ENCODE measurements around the gene NLRP5.

Gene NLRP5

DNA sequence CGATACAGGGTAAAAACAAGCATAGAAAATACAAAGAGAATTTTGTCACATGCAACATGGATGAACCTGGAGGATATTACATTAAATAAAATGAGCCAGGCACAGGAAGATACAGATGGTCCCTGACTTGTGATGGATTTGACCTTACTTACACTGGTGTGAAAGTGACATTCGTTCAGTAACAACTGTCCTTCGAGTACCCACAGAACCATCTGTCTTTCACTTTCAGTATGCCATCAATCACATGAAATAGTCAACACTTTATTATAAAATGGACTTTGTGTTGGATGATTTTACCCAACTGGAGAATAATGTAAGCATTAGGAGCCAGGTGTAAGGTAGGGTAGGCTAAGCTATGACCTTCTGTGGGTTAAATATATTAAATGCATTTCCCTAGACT is 83.1 kb downstream of the NLRP5 start (continued):
- TF ChIP-seq ZNF202 (tag by site-specific recombination; IDR thresholded peaks at IDR 0.05; ENCODE audit: borderline replicate concordance): no peak
- TF ChIP-seq OVOL3 (tag by site-specific recombination; IDR thresholded peaks at IDR 0.05): no peak
- no peak for TF ChIP-seq ZNF747 (tag by site-specific recombination; IDR thresholded peaks at IDR 0.05)
- no peak for TF ChIP-seq ZNF174 (tag by site-specific recombination; IDR thresholded peaks at IDR 0.05)
- TF ChIP-seq ZNF132 (tag by site-specific recombination; IDR thresholded peaks at IDR 0.05; ENCODE audit: borderline replicate concordance): no peak

GRCh38 chr19:56071151-56071550 is 84.6 kb downstream of the NLRP5 start:
- no peak for TF ChIP-seq ZNF626 (tag by site-specific recombination; IDR thresholded peaks at IDR 0.05)
- no peak for TF ChIP-seq WT1 (tag by site-specific recombination; IDR thresholded peaks at IDR 0.05)
- no peak for TF ChIP-seq ZNF2 (tag by site-specific recombination; IDR thresholded peaks at IDR 0.05)
- TF ChIP-seq ZSCAN4 (tag by site-specific recombination; IDR thresholded peaks at IDR 0.05): no peak
- TF ChIP-seq ZNF707 (tag by site-specific recombination; IDR thresholded peaks at IDR 0.05): no peak
- no peak for TF ChIP-seq ZNF660 (tag by site-specific recombination; IDR thresholded peaks at IDR 0.05)
- TF ChIP-seq ZBTB20 (tag by site-specific recombination; IDR thresholded peaks at IDR 0.05): no peak
- no peak for TF ChIP-seq ZNF560 (tag by site-specific recombination; IDR thresholded peaks at IDR 0.05; ENCODE audit: borderline replicate concordance)
- no peak for TF ChIP-seq GFI1B (tag by site-specific recombination; IDR thresholded peaks at IDR 0.05)
- TF ChIP-seq ZNF621 (tag by site-specific recombination; IDR thresholded peaks at IDR 0.05): no peak
- no peak for TF ChIP-seq ZFP3 (tag by site-specific recombination; IDR thresholded peaks at IDR 0.05; ENCODE audit: low read depth)
- no peak for TF ChIP-seq ZNF266 (tag by site-specific recombination; IDR thresholded peaks at IDR 0.05; ENCODE audit: low read depth)
- no peak for TF ChIP-seq ZNF155 (tag by site-specific recombination; IDR thresholded peaks at IDR 0.05)
- TF ChIP-seq ZBTB11 (tag by site-specific recombination; conservative IDR thresholded peaks at IDR 0.05; ENCODE audit: low read depth): no peak
- CTCF ChIA-PET: interaction anchor here (0.7 to 3.4 kb wide), 4 partner anchors 10 to 262 kb away, joined by 4 to 14 read pairs (median 8); no protein-coding TSS in a partner anchor
- Histone ChIP-seq H3K27ac (ENCODE audit: extremely low read depth, low read depth, low read length) (no peak overlapping the region), H3K36me3 (ENCODE audit: control insufficient read depth in 2 of 2, insufficient read depth in 1 of 2, low read length in 2 of 2) (no peaks in the 10 kb centered on the region), H3K4me1 (ENCODE audit: control insufficient read depth, insufficient read depth, low read length) (no peaks in the 10 kb centered on the region), H3K4me3 (ENCODE audit: low read depth, low read length) (no peak overlapping the region), H3K9me3 (ENCODE audit: control insufficient read depth, insufficient read depth, low read depth, low read length) (no peaks in the 10 kb centered on the region)
- POLR2A ChIA-PET: no interaction called here

DNA sequence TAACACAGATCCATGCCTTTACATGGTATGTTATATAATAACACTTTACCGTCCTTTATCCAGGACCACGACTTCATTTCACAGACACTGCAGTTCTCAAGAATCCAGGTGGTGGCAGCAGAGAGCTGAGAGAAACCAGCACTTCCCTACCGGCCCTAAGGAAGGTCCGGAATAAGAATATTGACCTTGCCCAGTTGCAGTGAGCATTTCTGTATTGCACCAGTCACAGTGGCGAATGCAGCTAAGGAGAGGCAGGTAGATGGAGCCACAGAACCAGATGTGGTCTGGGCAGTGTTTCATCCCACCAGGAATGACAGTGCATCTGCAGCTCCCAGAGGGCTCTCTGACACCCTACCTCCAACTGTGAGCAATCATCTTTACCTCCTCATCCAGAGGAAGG is 89.9 kb downstream of the NLRP5 start:
- no peaks in the 10 kb centered on the region for H3K9me3 ChIP-seq (ENCODE audit: control insufficient read depth, insufficient read depth, low read depth, low read length)
- peaks cover 3% of the 10 kb centered on the region; the same call in 1 of the 2 replicates for H3K4me1 ChIP-seq (ENCODE audit: control insufficient read depth, insufficient read depth, low read length)
- no peak overlapping the region for H3K4me3 ChIP-seq (ENCODE audit: low read depth, low read length)
- CTCF ChIA-PET: interaction anchor here (0.6 to 6.1 kb wide), 24 partner anchors 8 to 853 kb away, joined by 3 to 74 read pairs (median 5); no protein-coding TSS in a partner anchor
- POLR2A ChIA-PET: no interaction called here
- H3K27ac ChIP-seq (ENCODE audit: extremely low read depth, low read depth, low read length): no peak overlapping the region
- no peaks in the 10 kb centered on the region for H3K36me3 ChIP-seq (ENCODE audit: control insufficient read depth in 2 of 2, insufficient read depth in 1 of 2, low read length in 2 of 2)
- TF ChIP-seq ZNF843 (tag by site-specific recombination; IDR thresholded peaks at IDR 0.05) (no peak), ZNF654 (tag by site-specific recombination; IDR thresholded peaks at IDR 0.05; ENCODE audit: low read depth) (peak; percentile 36), ZNF2 (tag by site-specific recombination; IDR thresholded peaks at IDR 0.05) (no peak), YY2 (tag by site-specific recombination; IDR thresholded peaks at IDR 0.05) (no peak), HOXD13 (CRISPR knock-in tag; IDR thresholded peaks at IDR 0.05; ENCODE audit: borderline replicate concordance) (no peak), SETDB1 (IDR thresholded peaks at IDR 0.05; ENCODE audit: insufficient read length, low read length) (peak; percentile 72), TRIM28 (IDR thresholded peaks at IDR 0.05; ENCODE audit: borderline replicate concordance, low read length) (peak; percentile 60; the same call in 1 of the 2 replicates), ZNF416 (tag by site-specific recombination; IDR thresholded peaks at IDR 0.05) (no peak), ZNF146 (tag by site-specific recombination; IDR thresholded peaks at IDR 0.05) (no peak), ZFP3 (tag by site-specific recombination; IDR thresholded peaks at IDR 0.05; ENCODE audit: low read depth) (no peak), ZFP37 (tag by site-specific recombination; IDR thresholded peaks at IDR 0.05) (no peak), ZNF561 (tag by site-specific recombination; IDR thresholded peaks at IDR 0.05; ENCODE audit: borderline replicate concordance) (no peak), ZNF157 (tag by site-specific recombination; IDR thresholded peaks at IDR 0.05) (peak; percentile 72), ZNF404 (tag by site-specific recombination; IDR thresholded peaks at IDR 0.05) (no peak)
- TF ChIP-seq, protein P1, sequence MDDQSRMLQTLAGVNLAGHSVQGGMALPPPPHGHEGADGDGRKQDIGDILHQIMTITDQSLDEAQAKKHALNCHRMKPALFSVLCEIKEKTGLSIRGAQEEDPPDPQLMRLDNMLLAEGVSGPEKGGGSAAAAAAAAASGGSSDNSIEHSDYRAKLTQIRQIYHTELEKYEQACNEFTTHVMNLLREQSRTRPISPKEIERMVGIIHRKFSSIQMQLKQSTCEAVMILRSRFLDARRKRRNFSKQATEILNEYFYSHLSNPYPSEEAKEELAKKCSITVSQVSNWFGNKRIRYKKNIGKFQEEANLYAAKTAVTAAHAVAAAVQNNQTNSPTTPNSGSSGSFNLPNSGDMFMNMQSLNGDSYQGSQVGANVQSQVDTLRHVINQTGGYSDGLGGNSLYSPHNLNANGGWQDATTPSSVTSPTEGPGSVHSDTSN (CRISPR knock-in tag; IDR thresholded peaks at IDR 0.05): no peak
